ENCODE results near the gene SPECC1L. TPM values are rescaled to one million over a fixed set of nuclear protein-coding genes. Genes with fewer than 3 reads are reported as not detected.

The SPECC1L gene
- total and polyA plus RNA-seq, 2 of the 8 experiments (the other 6 are each of a cell fraction or from before 2014, with no cell fraction given), result 15.7 to 61.6 TPM

DNA sequence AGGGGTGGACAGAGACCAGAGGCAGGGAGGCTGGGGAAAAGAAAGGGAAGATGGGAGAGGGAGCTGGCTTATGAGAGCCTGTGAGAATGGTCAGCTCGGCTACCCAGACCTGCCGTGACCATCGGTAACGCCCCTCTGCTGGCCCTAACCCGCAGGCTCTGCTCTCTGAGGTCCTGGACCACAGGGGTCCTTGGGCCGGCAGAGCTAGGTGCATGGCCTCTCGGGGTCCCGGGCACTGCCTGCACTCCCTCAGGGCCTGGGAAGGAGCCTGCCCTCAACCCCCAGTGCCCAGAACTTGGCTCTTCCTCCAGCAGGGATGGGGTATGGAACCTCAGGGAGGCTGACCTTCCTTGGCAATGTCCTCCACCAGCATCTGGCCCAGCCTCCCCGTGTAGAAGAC is 38.9 kb upstream of the SPECC1L start:
- Histone ChIP-seq H3K27me3 (replicated peaks in 1 of 4; ENCODE audit: control insufficient read depth in 3 of 4, extremely low read depth in 1 of 4, insufficient read depth in 3 of 4, low read length in 3 of 4) (no peaks in the 10 kb centered on the region; a peak in 2 of 7 replicates), H3K4me3 (ENCODE audit: extremely low read depth in 1 of 4, insufficient read depth in 2 of 4, low read depth in 3 of 4, low read length in 4 of 4) (no peak overlapping the region), H3K27ac (ENCODE audit: low read depth, low read length) (no peak overlapping the region), H3K9ac (replicated peaks in 1 of 4; ENCODE audit: extremely low read depth in 1 of 4, low read depth in 3 of 4, low read length in 3 of 4) (no peak overlapping the region), H3K14ac (ENCODE audit: insufficient read length) (no peak overlapping the region), H3K4me2 (ENCODE audit: insufficient read depth in 1 of 2, low read depth in 2 of 2, low read length in 2 of 2) (no peak overlapping the region), H4K8ac (ENCODE audit: extremely low read depth, insufficient read depth, low read length) (peak overlapping the region; percentile 62; the same call in 1 of the 2 replicates), H3K18ac (ENCODE audit: extremely low read depth, low read length) (no peak overlapping the region), H2BK15ac (ENCODE audit: low read length) (0 out of 2 replicates have a peak overlapping the region, but pooled peaks have one; percentile 61), H4K91ac (replicated peaks; ENCODE audit: insufficient read length, low read length) (no peak overlapping the region), H2AFZ (ENCODE audit: low read length) (no peak overlapping the region), H2BK12ac (ENCODE audit: low read depth, low read length) (no peak overlapping the region), H3K56ac (replicated peaks; ENCODE audit: insufficient read length, low read depth, low read length) (no peak overlapping the region), H3K79me1 (ENCODE audit: low read depth, low read length) (no peaks in the 10 kb centered on the region), H2AK5ac (ENCODE audit: low read depth, low read length) (no peak overlapping the region), H2BK20ac (ENCODE audit: low read length) (no peak overlapping the region), H2BK5ac (ENCODE audit: low read depth, low read length) (no peak overlapping the region), H3K23me2 (ENCODE audit: low read depth, low read length) (no peaks in the 10 kb centered on the region), H2BK120ac (replicated peaks; ENCODE audit: low read depth, low read length) (no peak overlapping the region), H3K36me3 (ENCODE audit: control insufficient read depth in 2 of 4, insufficient read depth in 4 of 4, low read length in 3 of 4) (no peaks in the 10 kb centered on the region), H3K4me1 (replicated peaks in 1 of 4; ENCODE audit: control insufficient read depth in 3 of 4, insufficient read depth in 4 of 4, low read length in 3 of 4) (peaks cover 0 to 5% (median 4%) of the 10 kb centered on the region in 4 experiments; a peak in 3 of 7 replicates), H3K23ac (ENCODE audit: insufficient read length) (no peak overlapping the region), H3K9me3 (ENCODE audit: insufficient read depth in 2 of 2, low read depth in 1 of 2, low read length in 1 of 2) (no peaks in the 10 kb centered on the region), H4K5ac (ENCODE audit: insufficient read length, low read depth, low read length) (no peak overlapping the region), H3K79me2 (ENCODE audit: control insufficient read depth in 1 of 2, insufficient read depth in 2 of 2, low read length in 2 of 2) (no peaks in the 10 kb centered on the region), H4K20me1 (replicated peaks in 1 of 2; ENCODE audit: control insufficient read depth in 1 of 2, insufficient read depth in 2 of 2, low read length in 2 of 2) (no peaks in the 10 kb centered on the region), H3K4ac (replicated peaks; ENCODE audit: insufficient read length, low read depth, low read length) (no peak overlapping the region)
- ChIA-PET POLR2A (ENCODE audit: partially characterized antibody) (no interaction called here), CTCF (ENCODE audit: partially characterized antibody) (interaction anchor here (0.8 to 6.9 kb wide), 21 partner anchors 8 to 170 kb away, joined by 3 to 96 read pairs (median 5); partner anchors contain the start of gene GGT5)
- 89% methylated on average over 8 of the region's 9 CpGs; no CpG with 5 or more reads in 1 of the 2 experiments for WGBS, 2 experiments (ENCODE audit: extremely low coverage in 1 of 2, insufficient coverage in 1 of 2, insufficient read length in 1 of 2, insufficient replicate concordance in 2 of 2, low coverage in 1 of 2, low lambda C conversion rate in 2 of 2, missing lambda C conversion rate in 1 of 2)
- TF ChIP-seq TBP (IDR thresholded peaks at IDR 0.05; ENCODE audit: low read depth, low read length), result no peak
- FAIRE-seq, result no peak
- no peak for DNase-seq (ENCODE audit: low read depth in 1 of 2, low spot score in 2 of 2)
